Measurements from ENCODE around the gene CELA3A.
"Not testable (repeated sequence)": the region's sequence is repeated elsewhere in the genome, so short reads cannot be mapped to it uniquely, and the experiment has no call there.

CELA3A gene

GRCh38 chr1:22018583-22019559 is 17.4 kb downstream of the CELA3A start:
- DNase-seq (ENCODE audit: low read depth): peak; percentile 41

- DNase-seq (ENCODE audit: low read depth): no peak
These were observed 19.6 kb downstream of the CELA3A start for GRCh38 chr1:22021061-22021460.

GRCh38 chr1:22024485-22025367 is 23.3 kb downstream of the CELA3A start:
- DNase-seq (ENCODE audit: low read depth): peak; percentile 59

GRCh38 chr1:22025368-22026155 is 24.1 kb downstream of the CELA3A start:
- DNase-seq (ENCODE audit: low read depth): peak; percentile 81

- no peak for DNase-seq (ENCODE audit: low read depth)
These were observed 25.4 kb downstream of the CELA3A start for GRCh38 chr1:22026924-22027289.

GRCh38 chr1:22030057-22030456 is 28.6 kb downstream of the CELA3A start:
- DNase-seq (ENCODE audit: low read depth): no peak

- no peak for DNase-seq (ENCODE audit: low read depth)
These were observed 29.0 kb downstream of the CELA3A start for GRCh38 chr1:22030473-22030872.

- DNase-seq (ENCODE audit: low read depth): no peak
These were observed 29.9 kb downstream of the CELA3A start for GRCh38 chr1:22031214-22031962.

- not testable (repeated sequence) for DNase-seq (ENCODE audit: low read depth)
These were observed 33.4 kb downstream of the CELA3A start for GRCh38 chr1:22034834-22035233.

GRCh38 chr1:22037520-22037919 is 36.1 kb downstream of the CELA3A start:
- no peak for DNase-seq (ENCODE audit: low read depth)

GRCh38 chr1:22038036-22038435 is 36.6 kb downstream of the CELA3A start:
- no peak for DNase-seq (ENCODE audit: low read depth)

- DNase-seq (ENCODE audit: low read depth): peak; percentile 80
These were observed 38.3 kb downstream of the CELA3A start for GRCh38 chr1:22039594-22040285.

- no peak for DNase-seq (ENCODE audit: low read depth)
These were observed 38.8 kb downstream of the CELA3A start for GRCh38 chr1:22040286-22040623.

GRCh38 chr1:22041505-22041904 is 40.0 kb downstream of the CELA3A start:
- DNase-seq (ENCODE audit: low read depth): no peak

- DNase-seq (ENCODE audit: low read depth): no peak
These were observed 41.8 kb downstream of the CELA3A start for GRCh38 chr1:22043198-22043769.

- DNase-seq (ENCODE audit: low read depth): no peak
These were observed 43.4 kb downstream of the CELA3A start for GRCh38 chr1:22044690-22045420.

GRCh38 chr1:22045604-22046228 is 44.3 kb downstream of the CELA3A start:
- DNase-seq (ENCODE audit: low read depth): no peak

- no peak for DNase-seq (ENCODE audit: low read depth)
These were observed 47.1 kb downstream of the CELA3A start for GRCh38 chr1:22048351-22049192.
